Frontal cortex (tissue), 4 donors: Measurements from ENCODE around the gene WWOX. TPM values are rescaled to one million over a fixed set of nuclear protein-coding genes. Genes with fewer than 3 reads are reported as not detected.

Experiments used
- DNase-seq, 2 donors: peaks; one replicate each; pipeline ENCODE4 v3.0.0; 2012; ENCODE audit warnings: low spot score in 2 of 2
- FAIRE-seq: peaks from 2 replicates; lab custom pipeline; 2012; peaks lifted over from hg19 to GRCh38; lab: Jason Lieb, UNC
- total RNA-seq: library from RNA; depleted of rRNA; stranded (reverse); fragments of >200 nt; gene quantifications from one replicate; pipeline ENCODE4 v1.2.3, GENCODE V29; 2014
- donor health status: control.
- donor health status: control.
- donor health status: control.

Gene WWOX
- total RNA-seq, 1 donor from 2014 or later, result 17.1 TPM

- DNase-seq, result no peak
- FAIRE-seq, result no peak
These were observed 186.6 kb downstream of the WWOX start for GRCh38 chr16:78286065-78286464.

- DNase-seq, result no peak
- no peak for FAIRE-seq
These were observed 189.4 kb downstream of the WWOX start for GRCh38 chr16:78288888-78289287.

- no peak for FAIRE-seq
- no peak for DNase-seq
These were observed 189.9 kb downstream of the WWOX start for GRCh38 chr16:78289373-78289772.

GRCh38 chr16:78289844-78290277, 190.4 kb downstream of the WWOX start:
- no peak for DNase-seq
- FAIRE-seq, result no peak

GRCh38 chr16:78290395-78290794, 190.9 kb downstream of the WWOX start:
- DNase-seq (no peak), FAIRE-seq (no peak)

- FAIRE-seq (no peak), DNase-seq (no peak)
These were observed 191.6 kb downstream of the WWOX start for GRCh38 chr16:78290872-78291591.

- FAIRE-seq (no peak), DNase-seq (no peak)
These were observed 192.2 kb downstream of the WWOX start for GRCh38 chr16:78291604-78292003.

GRCh38 chr16:78292086-78292843, 192.8 kb downstream of the WWOX start:
- no peak for FAIRE-seq
- no peak for DNase-seq

GRCh38 chr16:78292844-78293380, 193.5 kb downstream of the WWOX start:
- DNase-seq, result no peak
- FAIRE-seq, result no peak

GRCh38 chr16:78294538-78295225, 195.2 kb downstream of the WWOX start:
- FAIRE-seq (no peak), DNase-seq (no peak)

- no peak for FAIRE-seq
- DNase-seq, result no peak
These were observed 197.7 kb downstream of the WWOX start for GRCh38 chr16:78297066-78297666.

- DNase-seq (no peak), FAIRE-seq (no peak)
These were observed 199.5 kb downstream of the WWOX start for GRCh38 chr16:78298986-78299385.

- FAIRE-seq (no peak), DNase-seq (no peak)
These were observed 201.0 kb downstream of the WWOX start for GRCh38 chr16:78300469-78300868.

- FAIRE-seq (no peak), DNase-seq (no peak)
These were observed 204.5 kb downstream of the WWOX start for GRCh38 chr16:78303946-78304345.

- no peak for FAIRE-seq
- DNase-seq, result no peak
These were observed 206.9 kb downstream of the WWOX start for GRCh38 chr16:78306361-78306760.

GRCh38 chr16:78307824-78308528, 208.5 kb downstream of the WWOX start:
- DNase-seq (no peak), FAIRE-seq (no peak)

- DNase-seq, result no peak
- no peak for FAIRE-seq
These were observed 210.3 kb downstream of the WWOX start for GRCh38 chr16:78309763-78310162.

- DNase-seq, result no peak
These were observed 210.7 kb downstream of the WWOX start for GRCh38 chr16:78310196-78310595.

GRCh38 chr16:78310990-78311561, 211.6 kb downstream of the WWOX start:
- FAIRE-seq (no peak), DNase-seq (no peak)

More at GRCh38 chr16:78310196-78310595, 210.7 kb downstream of the WWOX start:
- no peak for FAIRE-seq
